Trophoblast cell (in vitro differentiated cells and primary cell): Measurements from ENCODE around the gene JPH3.

Experiments
- DNase-seq, 2 donors: peaks; one replicate each; pipeline ENCODE4 v3.0.0-alpha.2; 2016
- H2AFZ ChIP-seq: 2 replicates; pipeline ENCODE4 v1.6.1; 2013; ENCODE audit warnings: low read length, moderate library complexity, mild to moderate bottlenecking; ENCODE audit not compliant: insufficient read depth, poor library complexity
- H2AK5ac ChIP-seq: 2 replicates; pipeline ENCODE4 v1.6.1; 2013; ENCODE audit warnings: mild to moderate bottlenecking, low read length
- H2BK120ac ChIP-seq: 2 replicates; pipeline ENCODE4 v1.6.1; 2013; ENCODE audit warnings: low read length, mild to moderate bottlenecking, moderate library complexity; ENCODE audit not compliant: insufficient read depth, poor library complexity
- H2BK12ac ChIP-seq: 2 replicates; pipeline ENCODE4 v1.6.1; 2013; ENCODE audit warnings: mild to moderate bottlenecking, low read length, moderate library complexity
- H2BK5ac ChIP-seq: 2 replicates; pipeline ENCODE4 v1.6.1; 2013; ENCODE audit warnings: low read length, low read depth, moderate library complexity, mild to moderate bottlenecking; ENCODE audit not compliant: poor library complexity
- H3K14ac ChIP-seq: 2 replicates; pipeline ENCODE4 v1.6.1; 2013; ENCODE audit warnings: mild to moderate bottlenecking, low read length
- H3K18ac ChIP-seq: 2 replicates; pipeline ENCODE4 v1.6.1; 2013; ENCODE audit warnings: mild to moderate bottlenecking, low read length
- H3K23ac ChIP-seq: 2 replicates; pipeline ENCODE4 v1.6.1; 2013; ENCODE audit warnings: low read length
- H3K27ac ChIP-seq: 2 replicates; pipeline ENCODE4 v1.5.1; 2013; ENCODE audit warnings: low read depth, mild to moderate bottlenecking, inconsistent platforms, low read length, moderate library complexity
- H3K27me3 ChIP-seq: 2 replicates; pipeline ENCODE4 v1.6.1; 2013; ENCODE audit warnings: inconsistent platforms, mild to moderate bottlenecking, low read length, moderate library complexity; ENCODE audit not compliant: insufficient read depth
- H3K36me3 ChIP-seq, 2 experiments: 1 replicate in 1 of 2; 2 replicates in 1 of 2; pipeline ENCODE4 v1.6.1; 2013; ENCODE audit warnings: low read length in 2 of 2, mild to moderate bottlenecking in 2 of 2, moderate library complexity in 1 of 2; ENCODE audit not compliant: insufficient read depth in 2 of 2, control insufficient read depth in 1 of 2
- H3K4ac ChIP-seq: 2 replicates; pipeline ENCODE4 v1.6.1; 2013; ENCODE audit warnings: low read depth, mild to moderate bottlenecking, low read length, moderate library complexity
- H3K4me1 ChIP-seq, 2 experiments: 1 replicate in 1 of 2; 2 replicates in 1 of 2; pipeline ENCODE4 v1.6.1; 2013; ENCODE audit warnings: low read length in 2 of 2, mild to moderate bottlenecking in 2 of 2, moderate library complexity in 1 of 2; ENCODE audit not compliant: insufficient read depth in 2 of 2, control insufficient read depth in 1 of 2
- H3K4me2 ChIP-seq: 2 replicates; pipeline ENCODE4 v1.6.1; 2013; ENCODE audit warnings: inconsistent platforms, mild to moderate bottlenecking, low read length, moderate library complexity
- H3K4me3 ChIP-seq: 2 replicates; pipeline ENCODE4 v1.5.1; 2013; ENCODE audit warnings: mild to moderate bottlenecking, low read depth, low read length, inconsistent platforms
- H3K79me1 ChIP-seq: one replicate; pipeline ENCODE4 v1.6.1; 2013; ENCODE audit warnings: low read length
- H3K79me2 ChIP-seq: 2 replicates; pipeline ENCODE4 v1.6.1; 2013; ENCODE audit warnings: low read length, mild to moderate bottlenecking; ENCODE audit not compliant: control insufficient read depth, insufficient read depth, poor library complexity
- H3K9ac ChIP-seq: 2 replicates; pipeline ENCODE4 v1.6.1; 2013; ENCODE audit warnings: mild to moderate bottlenecking, low read length
- H3K9me3 ChIP-seq: 2 replicates; pipeline ENCODE4 v1.6.1; 2013; ENCODE audit warnings: low read depth, mild to moderate bottlenecking, control low read depth, inconsistent platforms, low read length; ENCODE audit not compliant: insufficient read depth
- H4K12ac ChIP-seq: 2 replicates; pipeline ENCODE4 v1.6.1; 2013; ENCODE audit warnings: low read depth, mild to moderate bottlenecking, low read length, moderate library complexity
- H4K8ac ChIP-seq: 2 replicates; pipeline ENCODE4 v1.6.1; 2013; ENCODE audit warnings: low read depth, mild to moderate bottlenecking, low read length, moderate library complexity
- H4K91ac ChIP-seq: one replicate; pipeline ENCODE4 v1.6.1; 2013; ENCODE audit warnings: low read depth, mild to moderate bottlenecking, low read length, moderate library complexity
- WGBS: extraction: QIAGEN DNeasy Blood & Tissue Kit; methylation state at CpG from one replicate; pipeline ENCODE4 v1.1.7; 2013; ENCODE audit warnings: missing lambda C conversion rate; ENCODE audit not compliant: insufficient read length, insufficient coverage; ENCODE audit errors: extremely low coverage; 5-methylcytosine and 5-hydroxymethylcytosine counted together

Gene JPH3

DNA sequence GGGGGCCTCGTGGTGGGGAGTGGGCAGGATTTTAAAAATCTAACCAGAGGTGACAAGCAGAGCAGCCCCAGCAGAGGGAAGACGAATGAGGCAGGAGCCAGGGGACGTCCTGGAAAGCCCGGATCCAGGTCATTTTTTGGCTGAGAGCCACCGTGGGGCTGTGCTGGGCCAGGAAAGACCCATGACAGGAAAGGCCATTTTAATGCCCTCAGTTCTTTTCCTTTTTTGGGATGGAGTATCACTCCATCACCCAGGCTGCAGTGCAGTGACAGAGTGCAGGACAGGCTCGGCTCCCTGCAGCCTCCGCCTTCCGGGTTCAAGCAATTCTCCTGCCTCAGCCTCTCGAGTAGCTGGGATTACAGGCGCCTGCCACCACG is 30.5 kb upstream of the JPH3 start:
- Histone ChIP-seq H2AK5ac (no peak overlapping the region), H3K4ac (no peak overlapping the region), H3K79me2 (no peaks in the 10 kb centered on the region), H3K36me3 (no peaks in the 10 kb centered on the region), H3K27ac (no peak overlapping the region), H3K4me1 (no peaks in the 10 kb centered on the region), H3K79me1 (no peaks in the 10 kb centered on the region), H3K23ac (no peak overlapping the region), H2BK12ac (no peak overlapping the region), H4K12ac (no peak overlapping the region), H2BK5ac (no peak overlapping the region), H3K4me3 (no peak overlapping the region), H3K9me3 (peaks cover 2% of the 10 kb centered on the region), H3K14ac (no peak overlapping the region), H4K8ac (no peak overlapping the region), H2AFZ (no peak overlapping the region), H3K27me3 (no peaks in the 10 kb centered on the region), H3K9ac (no peak overlapping the region), H2BK120ac (no peak overlapping the region), H3K4me2 (no peak overlapping the region), H3K18ac (no peak overlapping the region), H4K91ac (no peak overlapping the region)
- no CpG with 5 or more reads among the region's 11 CpGs for WGBS
- DNase-seq = no peak

DNA sequence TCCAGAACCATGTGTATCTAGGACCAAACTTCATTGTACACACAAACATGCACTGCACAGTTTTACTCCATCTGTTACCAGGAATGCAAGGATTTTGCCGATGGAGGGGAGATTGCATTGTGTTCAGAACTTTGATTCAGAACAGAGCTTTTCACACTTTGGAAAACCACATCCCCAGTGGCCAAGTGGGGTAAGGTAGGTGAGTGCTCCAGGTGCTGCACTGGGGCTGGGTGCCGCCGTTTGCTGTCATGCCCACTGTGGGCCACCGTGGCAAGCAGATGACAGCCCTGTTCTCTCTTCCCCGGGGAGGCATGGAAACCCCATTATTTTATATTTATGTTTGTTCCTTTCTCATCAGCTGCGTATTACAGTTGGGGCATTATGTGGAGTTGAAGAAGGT is 29.3 kb upstream of the JPH3 start:
- Histone ChIP-seq H3K4ac (no peak overlapping the region), H2AFZ (no peak overlapping the region), H4K12ac (no peak overlapping the region), H2BK120ac (no peak overlapping the region), H3K4me3 (no peak overlapping the region), H3K9ac (no peak overlapping the region), H2BK5ac (no peak overlapping the region), H3K79me2 (no peaks in the 10 kb centered on the region), H3K4me1 (no peaks in the 10 kb centered on the region), H3K27me3 (no peaks in the 10 kb centered on the region), H2BK12ac (no peak overlapping the region), H4K91ac (no peak overlapping the region), H3K4me2 (no peak overlapping the region), H3K36me3 (no peaks in the 10 kb centered on the region), H4K8ac (no peak overlapping the region), H3K14ac (no peak overlapping the region), H3K27ac (no peak overlapping the region), H3K23ac (no peak overlapping the region), H3K18ac (no peak overlapping the region), H2AK5ac (no peak overlapping the region), H3K9me3 (peaks cover 5% of the 10 kb centered on the region), H3K79me1 (no peaks in the 10 kb centered on the region)
- no CpG with 5 or more reads among the region's 6 CpGs for WGBS
- no peak for DNase-seq

DNA sequence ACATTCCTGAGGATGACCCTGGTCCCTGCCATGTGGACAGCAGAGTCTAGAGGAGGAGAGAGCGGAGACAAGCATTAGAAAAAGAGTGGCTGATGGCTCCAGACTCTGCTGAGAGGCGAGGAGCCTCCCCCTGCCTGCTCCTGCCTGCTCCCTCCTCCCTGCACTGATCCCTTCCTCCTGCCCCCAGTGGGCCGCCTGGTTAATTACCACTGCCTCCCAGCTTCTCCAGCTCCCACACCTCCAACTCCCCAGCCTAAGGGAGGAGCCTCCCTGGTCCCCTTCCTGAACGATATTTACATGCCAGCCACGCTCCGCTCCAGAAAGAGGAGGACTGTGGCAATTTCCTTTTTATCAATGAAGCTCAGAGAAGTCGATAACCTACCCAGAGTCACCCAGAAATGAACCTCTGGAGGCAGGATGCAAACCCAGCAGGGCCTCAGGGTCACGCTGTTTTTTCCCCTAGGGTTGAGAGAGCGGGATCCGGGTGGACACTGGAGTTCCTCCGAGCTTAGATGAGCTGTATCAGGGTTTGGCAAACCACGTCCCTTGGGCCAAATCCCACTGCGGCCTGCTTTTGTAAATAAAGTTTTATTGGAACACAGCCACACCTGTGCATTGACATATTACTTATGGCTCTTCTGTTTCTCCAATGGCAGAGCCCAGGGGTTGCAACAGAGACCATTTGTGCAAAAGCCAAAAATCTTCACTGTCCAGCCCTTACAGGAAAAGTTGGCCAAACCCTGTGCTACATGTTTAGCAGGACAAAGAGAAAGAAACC is 27.1 kb upstream of the JPH3 start:
- no peak overlapping the region for H2BK120ac ChIP-seq
- no peak overlapping the region for H3K4ac ChIP-seq
- H3K27ac ChIP-seq = no peak overlapping the region
- no peak overlapping the region for H2AK5ac ChIP-seq
- no peak overlapping the region for H4K12ac ChIP-seq
- no peak overlapping the region for H4K8ac ChIP-seq
- H3K9me3 ChIP-seq = peaks cover 5% of the 10 kb centered on the region
- no peak overlapping the region for H2BK12ac ChIP-seq
- no peak overlapping the region for H3K9ac ChIP-seq
- H3K79me1 ChIP-seq = no peaks in the 10 kb centered on the region
- no peak for DNase-seq
- H3K4me1 ChIP-seq = no peaks in the 10 kb centered on the region
- H2BK5ac ChIP-seq = no peak overlapping the region
- H2AFZ ChIP-seq = no peak overlapping the region
- H3K4me3 ChIP-seq = no peak overlapping the region
- no peak overlapping the region for H4K91ac ChIP-seq
- H3K4me2 ChIP-seq = peak overlapping the region; percentile 5
- H3K14ac ChIP-seq = no peak overlapping the region
- no peak overlapping the region for H3K18ac ChIP-seq
- H3K23ac ChIP-seq = no peak overlapping the region
- WGBS = no CpG with 5 or more reads among the region's 13 CpGs
- H3K36me3 ChIP-seq = no peaks in the 10 kb centered on the region
- no peaks in the 10 kb centered on the region for H3K27me3 ChIP-seq
- H3K79me2 ChIP-seq = no peaks in the 10 kb centered on the region

DNA sequence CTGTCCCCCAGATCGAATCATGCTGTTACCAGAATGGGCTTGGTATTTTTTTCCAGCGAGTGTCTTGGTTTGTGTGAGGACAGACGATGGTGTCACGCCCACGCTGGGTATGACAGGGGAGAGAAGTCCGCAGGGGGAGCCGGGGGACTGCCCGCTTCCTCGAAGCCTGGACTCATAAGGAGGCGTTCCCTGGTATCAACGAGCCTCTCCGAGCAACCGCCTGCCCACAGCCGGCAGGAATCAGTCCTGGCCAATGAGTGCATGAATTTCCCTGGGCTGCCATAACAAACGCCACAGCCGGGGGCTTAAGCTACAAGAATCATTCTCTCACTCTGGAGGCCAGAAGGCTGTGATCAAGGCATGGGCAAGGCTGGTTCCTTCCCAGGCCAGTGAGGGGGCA is 26.1 kb upstream of the JPH3 start:
- Histone ChIP-seq H3K9me3 (peaks cover 5% of the 10 kb centered on the region), H3K9ac (no peak overlapping the region), H4K12ac (no peak overlapping the region), H3K27ac (no peak overlapping the region), H4K91ac (no peak overlapping the region), H3K23ac (no peak overlapping the region), H2BK12ac (no peak overlapping the region), H3K4ac (no peak overlapping the region), H3K14ac (no peak overlapping the region), H3K79me2 (no peaks in the 10 kb centered on the region), H2BK5ac (no peak overlapping the region), H3K36me3 (no peaks in the 10 kb centered on the region), H3K4me3 (no peak overlapping the region), H3K27me3 (no peaks in the 10 kb centered on the region), H2BK120ac (no peak overlapping the region), H2AK5ac (no peak overlapping the region), H3K4me2 (no peak overlapping the region), H3K79me1 (no peaks in the 10 kb centered on the region), H4K8ac (no peak overlapping the region), H3K18ac (no peak overlapping the region), H2AFZ (no peak overlapping the region), H3K4me1 (no peaks in the 10 kb centered on the region)
- no CpG with 5 or more reads among the region's 16 CpGs for WGBS
- no peak for DNase-seq
